ENCODE data around the gene GMDS. TPM values are rescaled to one million over a fixed set of nuclear protein-coding genes. Genes with fewer than 3 reads are reported as not detected.

GMDS gene
- total RNA-seq, 1 experiment from 2014 or later, result 31.1 TPM

DNA sequence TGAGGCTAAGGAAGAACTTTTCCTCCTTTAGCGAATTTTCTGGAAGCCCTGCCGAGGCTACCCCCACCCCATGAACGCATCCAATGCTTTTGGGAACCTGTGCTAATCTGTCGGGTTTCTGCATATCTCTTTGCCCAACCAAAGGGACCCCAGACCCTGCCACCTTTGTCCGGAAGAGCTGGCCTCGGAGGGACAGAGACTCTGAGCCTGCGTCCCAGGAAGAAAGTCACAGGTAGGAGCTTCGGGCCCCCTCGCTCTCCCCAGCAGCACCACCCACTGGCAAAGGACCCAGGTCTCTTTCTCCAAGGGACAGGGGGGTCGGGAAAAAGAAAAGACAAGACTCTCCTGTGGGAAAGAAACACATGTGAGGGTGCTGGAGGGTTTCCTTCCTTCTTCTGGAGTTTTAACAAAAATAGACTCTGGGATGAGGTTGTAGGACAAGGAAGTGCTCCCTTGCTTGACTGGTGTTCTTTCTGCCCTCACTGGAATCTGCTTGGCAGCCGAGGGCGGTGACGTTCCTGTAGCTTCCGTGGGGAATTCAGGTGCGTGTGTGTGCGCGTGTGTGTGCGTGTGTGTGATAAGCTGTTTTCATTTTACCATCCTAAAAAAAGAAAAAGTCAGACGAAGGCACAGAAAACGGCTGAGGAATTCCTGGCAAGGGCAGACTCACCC is 652.0 kb downstream of the GMDS start:
- H3K36me3 ChIP-seq (ENCODE audit: control insufficient read depth, insufficient read depth, low read length), result no peaks in the 10 kb centered on the region
- H3K4me1 Mint-ChIP-seq (ENCODE audit: low read depth, unreplicated experiment), result peaks cover 29% of the 10 kb centered on the region
- H3K4me3 Mint-ChIP-seq (ENCODE audit: unreplicated experiment), result peak overlapping the region; percentile 65
- peaks cover 31% of the 10 kb centered on the region for H3K4me1 ChIP-seq
- BruUV-seq (replicated peaks), result no TSS peak
- POLR2A ChIA-PET, result no interaction called here
- H3K27me3 ChIP-seq (replicated peaks; ENCODE audit: control insufficient read depth, insufficient read depth, low read length), result no peaks in the 10 kb centered on the region
- CTCF ChIA-PET, result interaction anchor here (0.9 kb wide), 1 partner anchor 70 kb away, joined by 4 read pairs; no protein-coding TSS in a partner anchor
- H3K27ac Mint-ChIP-seq (ENCODE audit: unreplicated experiment), result no peak overlapping the region
- H3K27me3 Mint-ChIP-seq (ENCODE audit: insufficient read depth, unreplicated experiment), result peaks cover 5% of the 10 kb centered on the region
- H3K9me3 Mint-ChIP-seq (ENCODE audit: unreplicated experiment), result peaks cover 9% of the 10 kb centered on the region
- H3K9me3 ChIP-seq, result no peaks in the 10 kb centered on the region
- DNase-seq, result no peak
- TF ChIP-seq, protein P1, sequence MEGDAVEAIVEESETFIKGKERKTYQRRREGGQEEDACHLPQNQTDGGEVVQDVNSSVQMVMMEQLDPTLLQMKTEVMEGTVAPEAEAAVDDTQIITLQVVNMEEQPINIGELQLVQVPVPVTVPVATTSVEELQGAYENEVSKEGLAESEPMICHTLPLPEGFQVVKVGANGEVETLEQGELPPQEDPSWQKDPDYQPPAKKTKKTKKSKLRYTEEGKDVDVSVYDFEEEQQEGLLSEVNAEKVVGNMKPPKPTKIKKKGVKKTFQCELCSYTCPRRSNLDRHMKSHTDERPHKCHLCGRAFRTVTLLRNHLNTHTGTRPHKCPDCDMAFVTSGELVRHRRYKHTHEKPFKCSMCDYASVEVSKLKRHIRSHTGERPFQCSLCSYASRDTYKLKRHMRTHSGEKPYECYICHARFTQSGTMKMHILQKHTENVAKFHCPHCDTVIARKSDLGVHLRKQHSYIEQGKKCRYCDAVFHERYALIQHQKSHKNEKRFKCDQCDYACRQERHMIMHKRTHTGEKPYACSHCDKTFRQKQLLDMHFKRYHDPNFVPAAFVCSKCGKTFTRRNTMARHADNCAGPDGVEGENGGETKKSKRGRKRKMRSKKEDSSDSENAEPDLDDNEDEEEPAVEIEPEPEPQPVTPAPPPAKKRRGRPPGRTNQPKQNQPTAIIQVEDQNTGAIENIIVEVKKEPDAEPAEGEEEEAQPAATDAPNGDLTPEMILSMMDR (IDR thresholded peaks at IDR 0.05; ENCODE audit: insufficient read depth in 1 of 2, low read depth in 1 of 2, low read length in 1 of 2, severe bottlenecking in 1 of 2, unreplicated experiment in 1 of 2), result no peak
- intact Hi-C loops (cut with micrococcal nuclease; ENCODE audit: unreplicated experiment), result no loop called here
- H3K36me3 Mint-ChIP-seq (ENCODE audit: insufficient read depth, unreplicated experiment), result peaks cover 4% of the 10 kb centered on the region
- no peak overlapping the region for H3K4me3 ChIP-seq (ENCODE audit: low read depth, low read length)

DNA sequence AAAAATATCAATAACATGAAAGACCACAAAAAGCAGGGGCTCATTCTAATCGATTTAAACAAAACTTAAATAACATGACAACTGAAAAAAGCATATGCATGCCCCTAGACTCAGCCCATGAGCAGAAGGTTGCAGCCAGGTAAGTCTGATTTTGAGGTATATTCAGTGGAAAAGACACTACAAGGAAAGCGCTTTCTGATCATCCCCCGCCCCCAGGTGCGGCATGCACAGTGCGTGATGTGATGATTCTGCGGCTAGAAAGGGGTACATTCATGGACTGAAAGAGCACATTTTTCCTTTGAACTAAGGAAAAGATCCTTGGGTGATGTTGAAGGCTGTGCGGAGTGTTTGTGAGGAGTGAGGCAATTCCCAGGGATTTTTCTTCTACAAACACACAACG is 652.6 kb downstream of the GMDS start:
- no peaks in the 10 kb centered on the region for H3K36me3 ChIP-seq (ENCODE audit: control insufficient read depth, insufficient read depth, low read length)
- H3K4me3 ChIP-seq (ENCODE audit: low read depth, low read length), result no peak overlapping the region
- Mint-ChIP-seq H3K4me3 (ENCODE audit: unreplicated experiment) (no peak overlapping the region), H3K27me3 (ENCODE audit: insufficient read depth, unreplicated experiment) (peaks cover 5% of the 10 kb centered on the region), H3K4me1 (ENCODE audit: low read depth, unreplicated experiment) (peaks cover 25% of the 10 kb centered on the region), H3K27ac (ENCODE audit: unreplicated experiment) (no peak overlapping the region), H3K9me3 (ENCODE audit: unreplicated experiment) (peaks cover 9% of the 10 kb centered on the region), H3K36me3 (ENCODE audit: insufficient read depth, unreplicated experiment) (peaks cover 4% of the 10 kb centered on the region)
- H3K9me3 ChIP-seq, result no peaks in the 10 kb centered on the region
- no peak for DNase-seq
- TF ChIP-seq, protein P1 (IDR thresholded peaks at IDR 0.05; ENCODE audit: insufficient read depth in 1 of 2, low read depth in 1 of 2, low read length in 1 of 2, severe bottlenecking in 1 of 2, unreplicated experiment in 1 of 2), result no peak
- H3K27me3 ChIP-seq (replicated peaks; ENCODE audit: control insufficient read depth, insufficient read depth, low read length), result no peaks in the 10 kb centered on the region
- H3K4me1 ChIP-seq, result peaks cover 28% of the 10 kb centered on the region
- ChIA-PET POLR2A (no interaction called here), CTCF (no interaction called here)
- intact Hi-C loops (cut with micrococcal nuclease; ENCODE audit: unreplicated experiment), result no loop called here
- BruUV-seq (replicated peaks), result no TSS peak

DNA sequence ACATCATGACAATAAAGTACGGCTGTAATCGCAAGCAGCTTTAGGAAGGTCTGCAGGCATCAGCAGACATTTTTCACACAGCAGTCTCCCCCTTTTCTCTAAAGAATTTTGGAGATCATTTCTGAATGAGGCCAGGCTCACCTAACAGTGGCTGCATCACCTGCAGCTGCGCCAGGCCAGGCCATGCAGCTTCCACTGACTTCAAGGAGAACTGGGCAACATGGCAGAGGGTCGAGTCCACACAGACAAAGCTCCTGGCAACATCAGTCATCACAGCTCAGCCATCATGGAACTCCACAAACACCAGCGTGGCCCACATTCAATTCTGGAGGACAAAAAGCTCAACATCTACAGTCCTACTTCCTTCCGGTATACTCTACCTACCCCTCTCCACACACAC is 653.5 kb downstream of the GMDS start:
- Mint-ChIP-seq H3K36me3 (ENCODE audit: insufficient read depth, unreplicated experiment) (no peaks in the 10 kb centered on the region), H3K27me3 (ENCODE audit: insufficient read depth, unreplicated experiment) (peaks cover 5% of the 10 kb centered on the region), H3K4me1 (ENCODE audit: low read depth, unreplicated experiment) (peaks cover 16% of the 10 kb centered on the region), H3K27ac (ENCODE audit: unreplicated experiment) (no peak overlapping the region), H3K9me3 (ENCODE audit: unreplicated experiment) (peaks cover 9% of the 10 kb centered on the region), H3K4me3 (ENCODE audit: unreplicated experiment) (no peak overlapping the region)
- BruUV-seq (replicated peaks), result no TSS peak
- Histone ChIP-seq H3K9me3 (no peaks in the 10 kb centered on the region), H3K36me3 (ENCODE audit: control insufficient read depth, insufficient read depth, low read length) (no peaks in the 10 kb centered on the region), H3K4me3 (ENCODE audit: low read depth, low read length) (no peak overlapping the region), H3K27me3 (replicated peaks; ENCODE audit: control insufficient read depth, insufficient read depth, low read length) (no peaks in the 10 kb centered on the region), H3K4me1 (peaks cover 19% of the 10 kb centered on the region)
- ChIA-PET POLR2A (no interaction called here), CTCF (interaction anchor here (0.6 kb wide), 1 partner anchor 155 kb away, joined by 3 read pairs; no protein-coding TSS in a partner anchor)
- TF ChIP-seq, protein P1 (IDR thresholded peaks at IDR 0.05; ENCODE audit: insufficient read depth in 1 of 2, low read depth in 1 of 2, low read length in 1 of 2, severe bottlenecking in 1 of 2, unreplicated experiment in 1 of 2), result no peak
- intact Hi-C loops (cut with micrococcal nuclease; ENCODE audit: unreplicated experiment), result no loop called here
- DNase-seq, result no peak

Data from Caco-2 (cell line).